Skeletal muscle satellite cell (primary cell): ENCODE data around the gene SORBS1.

Experiments used
- H3K27me3 ChIP-seq: 2 replicates; pipeline ENCODE4 v1.7.0; 2013; ENCODE audit warnings: low read length; ENCODE audit not compliant: control insufficient read depth, insufficient read depth
- H3K36me3 ChIP-seq: 2 replicates; pipeline ENCODE4 v1.7.0; 2013; ENCODE audit warnings: mild to moderate bottlenecking, control low read depth, low read length; ENCODE audit not compliant: insufficient read depth
- H3K4me1 ChIP-seq: 2 replicates; pipeline ENCODE4 v1.7.0; 2013; ENCODE audit warnings: low read length; ENCODE audit not compliant: control insufficient read depth, insufficient read depth
- H3K4me2 ChIP-seq: 2 replicates; pipeline ENCODE4 v1.7.0; 2013; ENCODE audit warnings: mild to moderate bottlenecking, low read length
- H3K4me3 ChIP-seq: 2 replicates; pipeline ENCODE4 v1.7.0; 2013; ENCODE audit warnings: low read length
- H3K9ac ChIP-seq: 2 replicates; pipeline ENCODE4 v1.7.0; 2013; ENCODE audit warnings: mild to moderate bottlenecking, low read depth, low read length, moderate library complexity
- H3K9me3 ChIP-seq: replicated peaks from 2 replicates; pipeline ENCODE4 v1.7.0; 2013; ENCODE audit warnings: mild to moderate bottlenecking, control low read depth, low read length

The SORBS1 gene

GRCh38 chr10:95408983-95409873 is 151.9 kb downstream of the SORBS1 start:
- H3K27me3 ChIP-seq, result peaks cover 3% of the 10 kb centered on the region
- no peaks in the 10 kb centered on the region for H3K4me1 ChIP-seq
- no peak overlapping the region for H3K4me2 ChIP-seq
- H3K9me3 ChIP-seq, result no peaks in the 10 kb centered on the region
- no peaks in the 10 kb centered on the region for H3K36me3 ChIP-seq
- no peak overlapping the region for H3K9ac ChIP-seq
- H3K4me3 ChIP-seq, result no peak overlapping the region

- no peaks in the 10 kb centered on the region for H3K4me1 ChIP-seq
- no peaks in the 10 kb centered on the region for H3K9me3 ChIP-seq
- no peaks in the 10 kb centered on the region for H3K27me3 ChIP-seq
- no peaks in the 10 kb centered on the region for H3K36me3 ChIP-seq
- H3K4me3 ChIP-seq, result no peak overlapping the region
- no peak overlapping the region for H3K9ac ChIP-seq
- H3K4me2 ChIP-seq, result no peak overlapping the region
Observed at GRCh38 chr10:95408148-95408960, 152.8 kb downstream of the SORBS1 start.

GRCh38 chr10:95407546-95407945 is 153.6 kb downstream of the SORBS1 start:
- no peaks in the 10 kb centered on the region for H3K4me1 ChIP-seq
- H3K27me3 ChIP-seq, result no peaks in the 10 kb centered on the region
- no peaks in the 10 kb centered on the region for H3K9me3 ChIP-seq
- no peak overlapping the region for H3K4me3 ChIP-seq
- no peak overlapping the region for H3K4me2 ChIP-seq
- H3K36me3 ChIP-seq, result no peaks in the 10 kb centered on the region
- no peak overlapping the region for H3K9ac ChIP-seq

GRCh38 chr10:95406651-95407280 is 154.4 kb downstream of the SORBS1 start:
- no peaks in the 10 kb centered on the region for H3K4me1 ChIP-seq
- H3K4me3 ChIP-seq, result no peak overlapping the region
- H3K9ac ChIP-seq, result no peak overlapping the region
- no peaks in the 10 kb centered on the region for H3K36me3 ChIP-seq
- H3K9me3 ChIP-seq, result no peaks in the 10 kb centered on the region
- no peak overlapping the region for H3K4me2 ChIP-seq
- no peaks in the 10 kb centered on the region for H3K27me3 ChIP-seq

- no peaks in the 10 kb centered on the region for H3K27me3 ChIP-seq
- no peaks in the 10 kb centered on the region for H3K9me3 ChIP-seq
- no peaks in the 10 kb centered on the region for H3K36me3 ChIP-seq
Observed at GRCh38 chr10:95405655-95406054, 155.5 kb downstream of the SORBS1 start.

GRCh38 chr10:95404864-95405263 is 156.3 kb downstream of the SORBS1 start:
- no peak overlapping the region for H3K4me3 ChIP-seq
- no peaks in the 10 kb centered on the region for H3K36me3 ChIP-seq
- H3K9me3 ChIP-seq, result no peaks in the 10 kb centered on the region
- H3K9ac ChIP-seq, result no peak overlapping the region
- no peaks in the 10 kb centered on the region for H3K4me1 ChIP-seq
- H3K27me3 ChIP-seq, result no peaks in the 10 kb centered on the region
- H3K4me2 ChIP-seq, result no peak overlapping the region

More at GRCh38 chr10:95405655-95406054, 155.5 kb downstream of the SORBS1 start:
- Histone ChIP-seq H3K4me1 (no peaks in the 10 kb centered on the region), H3K4me3 (no peak overlapping the region), H3K9ac (no peak overlapping the region), H3K4me2 (no peak overlapping the region)

GRCh38 chr10:95404462-95404858 is 156.7 kb downstream of the SORBS1 start:
- H3K4me2 ChIP-seq, result no peak overlapping the region
- no peak overlapping the region for H3K4me3 ChIP-seq
- H3K27me3 ChIP-seq, result no peaks in the 10 kb centered on the region
- H3K9me3 ChIP-seq, result no peaks in the 10 kb centered on the region
- H3K36me3 ChIP-seq, result no peaks in the 10 kb centered on the region
- no peak overlapping the region for H3K9ac ChIP-seq
- no peaks in the 10 kb centered on the region for H3K4me1 ChIP-seq

GRCh38 chr10:95403700-95404461 is 157.3 kb downstream of the SORBS1 start:
- no peak overlapping the region for H3K9ac ChIP-seq
- no peaks in the 10 kb centered on the region for H3K4me1 ChIP-seq
- H3K36me3 ChIP-seq, result no peaks in the 10 kb centered on the region
- no peak overlapping the region for H3K4me3 ChIP-seq
- no peaks in the 10 kb centered on the region for H3K27me3 ChIP-seq
- no peaks in the 10 kb centered on the region for H3K9me3 ChIP-seq
- no peak overlapping the region for H3K4me2 ChIP-seq

GRCh38 chr10:95401704-95402469 is 159.3 kb downstream of the SORBS1 start:
- H3K36me3 ChIP-seq, result no peaks in the 10 kb centered on the region
- no peak overlapping the region for H3K4me3 ChIP-seq
- no peaks in the 10 kb centered on the region for H3K27me3 ChIP-seq
- no peak overlapping the region for H3K4me2 ChIP-seq
- H3K9ac ChIP-seq, result no peak overlapping the region
- no peaks in the 10 kb centered on the region for H3K4me1 ChIP-seq
- no peaks in the 10 kb centered on the region for H3K9me3 ChIP-seq

GRCh38 chr10:95400787-95401186 is 160.4 kb downstream of the SORBS1 start:
- Histone ChIP-seq H3K4me1 (no peaks in the 10 kb centered on the region), H3K27me3 (no peaks in the 10 kb centered on the region), H3K9me3 (no peaks in the 10 kb centered on the region), H3K4me3 (no peak overlapping the region), H3K36me3 (no peaks in the 10 kb centered on the region), H3K4me2 (no peak overlapping the region), H3K9ac (no peak overlapping the region)
